ENCODE results near the gene TREML2.

TREML2 gene

DNA sequence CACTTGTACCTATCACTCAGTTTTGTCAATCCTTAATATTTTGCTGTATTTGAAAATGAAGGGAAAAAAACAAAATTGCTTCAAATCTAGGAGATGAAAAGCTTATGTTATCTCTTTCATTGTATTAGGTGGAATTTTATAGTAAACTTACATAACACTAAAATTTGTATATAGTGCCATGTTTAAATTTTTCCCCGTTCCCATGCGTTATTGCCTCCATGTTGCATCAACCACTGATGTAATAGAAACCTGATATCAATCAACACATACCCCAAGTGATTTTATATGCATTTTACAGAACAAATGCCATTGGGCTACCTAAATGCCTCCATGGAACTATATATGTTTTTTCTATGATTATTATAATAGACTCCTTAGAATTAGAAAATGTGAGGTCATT lies 23.3 kb downstream of the TREML2 start:
- H3K4me3 ChIP-seq (replicated peaks; ENCODE audit: insufficient read depth, low read length) = no peak overlapping the region
- H3K27ac ChIP-seq (replicated peaks) = no peak overlapping the region
- no peaks in the 10 kb centered on the region for H3K27me3 ChIP-seq (ENCODE audit: insufficient read depth, poor library complexity, severe bottlenecking)
- TF ChIP-seq GABPA (IDR thresholded peaks at IDR 0.05; ENCODE audit: low read depth) (no peak), SPI1 (IDR thresholded peaks at IDR 0.05; ENCODE audit: borderline replicate concordance, low read depth) (no peak), POLR2AphosphoS5 (IDR thresholded peaks at IDR 0.05; ENCODE audit: low read depth) (no peak)
- TF ChIP-seq, protein P1, sequence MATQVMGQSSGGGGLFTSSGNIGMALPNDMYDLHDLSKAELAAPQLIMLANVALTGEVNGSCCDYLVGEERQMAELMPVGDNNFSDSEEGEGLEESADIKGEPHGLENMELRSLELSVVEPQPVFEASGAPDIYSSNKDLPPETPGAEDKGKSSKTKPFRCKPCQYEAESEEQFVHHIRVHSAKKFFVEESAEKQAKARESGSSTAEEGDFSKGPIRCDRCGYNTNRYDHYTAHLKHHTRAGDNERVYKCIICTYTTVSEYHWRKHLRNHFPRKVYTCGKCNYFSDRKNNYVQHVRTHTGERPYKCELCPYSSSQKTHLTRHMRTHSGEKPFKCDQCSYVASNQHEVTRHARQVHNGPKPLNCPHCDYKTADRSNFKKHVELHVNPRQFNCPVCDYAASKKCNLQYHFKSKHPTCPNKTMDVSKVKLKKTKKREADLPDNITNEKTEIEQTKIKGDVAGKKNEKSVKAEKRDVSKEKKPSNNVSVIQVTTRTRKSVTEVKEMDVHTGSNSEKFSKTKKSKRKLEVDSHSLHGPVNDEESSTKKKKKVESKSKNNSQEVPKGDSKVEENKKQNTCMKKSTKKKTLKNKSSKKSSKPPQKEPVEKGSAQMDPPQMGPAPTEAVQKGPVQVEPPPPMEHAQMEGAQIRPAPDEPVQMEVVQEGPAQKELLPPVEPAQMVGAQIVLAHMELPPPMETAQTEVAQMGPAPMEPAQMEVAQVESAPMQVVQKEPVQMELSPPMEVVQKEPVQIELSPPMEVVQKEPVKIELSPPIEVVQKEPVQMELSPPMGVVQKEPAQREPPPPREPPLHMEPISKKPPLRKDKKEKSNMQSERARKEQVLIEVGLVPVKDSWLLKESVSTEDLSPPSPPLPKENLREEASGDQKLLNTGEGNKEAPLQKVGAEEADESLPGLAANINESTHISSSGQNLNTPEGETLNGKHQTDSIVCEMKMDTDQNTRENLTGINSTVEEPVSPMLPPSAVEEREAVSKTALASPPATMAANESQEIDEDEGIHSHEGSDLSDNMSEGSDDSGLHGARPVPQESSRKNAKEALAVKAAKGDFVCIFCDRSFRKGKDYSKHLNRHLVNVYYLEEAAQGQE (IDR thresholded peaks at IDR 0.05; ENCODE audit: insufficient replicate concordance, low read depth) = no peak
- TF ChIP-seq, protein P2, sequence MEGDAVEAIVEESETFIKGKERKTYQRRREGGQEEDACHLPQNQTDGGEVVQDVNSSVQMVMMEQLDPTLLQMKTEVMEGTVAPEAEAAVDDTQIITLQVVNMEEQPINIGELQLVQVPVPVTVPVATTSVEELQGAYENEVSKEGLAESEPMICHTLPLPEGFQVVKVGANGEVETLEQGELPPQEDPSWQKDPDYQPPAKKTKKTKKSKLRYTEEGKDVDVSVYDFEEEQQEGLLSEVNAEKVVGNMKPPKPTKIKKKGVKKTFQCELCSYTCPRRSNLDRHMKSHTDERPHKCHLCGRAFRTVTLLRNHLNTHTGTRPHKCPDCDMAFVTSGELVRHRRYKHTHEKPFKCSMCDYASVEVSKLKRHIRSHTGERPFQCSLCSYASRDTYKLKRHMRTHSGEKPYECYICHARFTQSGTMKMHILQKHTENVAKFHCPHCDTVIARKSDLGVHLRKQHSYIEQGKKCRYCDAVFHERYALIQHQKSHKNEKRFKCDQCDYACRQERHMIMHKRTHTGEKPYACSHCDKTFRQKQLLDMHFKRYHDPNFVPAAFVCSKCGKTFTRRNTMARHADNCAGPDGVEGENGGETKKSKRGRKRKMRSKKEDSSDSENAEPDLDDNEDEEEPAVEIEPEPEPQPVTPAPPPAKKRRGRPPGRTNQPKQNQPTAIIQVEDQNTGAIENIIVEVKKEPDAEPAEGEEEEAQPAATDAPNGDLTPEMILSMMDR (IDR thresholded peaks at IDR 0.05; ENCODE audit: insufficient read depth, low read length) = no peak
- DNase-seq (ENCODE audit: low read depth in 1 of 2, low spot score in 1 of 2) = no peak

DNA sequence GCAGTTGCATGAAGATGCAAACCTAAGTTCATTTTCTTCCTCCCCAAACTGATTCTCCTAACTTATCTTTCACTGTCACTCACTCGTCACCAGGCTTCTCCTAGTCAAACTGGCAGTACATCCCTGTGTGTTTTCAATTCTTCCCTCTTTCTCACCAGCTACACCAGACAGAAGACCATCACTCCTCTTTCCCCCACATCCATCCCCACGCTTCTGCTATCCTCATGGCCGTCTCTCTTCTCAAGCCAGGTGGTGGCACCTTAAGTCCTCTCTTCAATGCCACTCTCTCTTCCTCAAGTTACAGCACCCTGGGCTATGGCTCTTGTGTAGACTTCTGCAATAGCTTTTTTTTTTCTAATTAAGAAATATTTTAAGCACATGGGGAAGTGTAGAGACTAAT lies 23.7 kb downstream of the TREML2 start:
- Histone ChIP-seq H3K4me3 (replicated peaks; ENCODE audit: insufficient read depth, low read length) (no peak overlapping the region), H3K27ac (replicated peaks) (no peak overlapping the region), H3K27me3 (ENCODE audit: insufficient read depth, poor library complexity, severe bottlenecking) (no peaks in the 10 kb centered on the region)
- DNase-seq (ENCODE audit: low read depth in 1 of 2, low spot score in 1 of 2) = no peak
- TF ChIP-seq, protein P2 (IDR thresholded peaks at IDR 0.05; ENCODE audit: insufficient read depth, low read length) = no peak
- no peak for TF ChIP-seq POLR2AphosphoS5 (IDR thresholded peaks at IDR 0.05; ENCODE audit: low read depth)
- no peak for TF ChIP-seq GABPA (IDR thresholded peaks at IDR 0.05; ENCODE audit: low read depth)
- TF ChIP-seq, protein P1 (IDR thresholded peaks at IDR 0.05; ENCODE audit: insufficient replicate concordance, low read depth) = no peak
- no peak for TF ChIP-seq SPI1 (IDR thresholded peaks at IDR 0.05; ENCODE audit: borderline replicate concordance, low read depth)

DNA sequence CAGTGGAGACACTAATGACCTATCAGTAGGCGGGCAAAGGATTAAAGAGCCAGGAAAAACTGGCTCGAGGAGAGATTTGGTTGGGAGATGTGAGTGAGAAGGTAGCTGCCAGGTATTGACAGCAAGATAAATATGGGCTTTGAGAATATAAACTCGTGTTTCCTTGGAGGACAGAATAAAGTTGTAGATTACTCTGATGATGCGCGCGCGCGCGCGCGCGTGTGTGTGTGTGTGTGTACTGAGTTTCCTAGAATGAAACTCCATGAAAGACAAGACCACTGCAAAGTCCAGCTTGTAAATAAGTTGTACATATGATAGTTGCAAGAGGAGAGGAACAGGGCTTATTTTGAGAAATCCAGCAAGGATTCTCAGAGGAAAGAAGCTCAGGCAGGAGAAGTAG lies 24.8 kb downstream of the TREML2 start:
- TF ChIP-seq GABPA (IDR thresholded peaks at IDR 0.05; ENCODE audit: low read depth) (no peak), POLR2AphosphoS5 (IDR thresholded peaks at IDR 0.05; ENCODE audit: low read depth) (no peak), SPI1 (IDR thresholded peaks at IDR 0.05; ENCODE audit: borderline replicate concordance, low read depth) (no peak)
- TF ChIP-seq, protein P2 (IDR thresholded peaks at IDR 0.05; ENCODE audit: insufficient read depth, low read length) = no peak
- TF ChIP-seq, protein P1 (IDR thresholded peaks at IDR 0.05; ENCODE audit: insufficient replicate concordance, low read depth) = no peak
- no peaks in the 10 kb centered on the region for H3K27me3 ChIP-seq (ENCODE audit: insufficient read depth, poor library complexity, severe bottlenecking)
- H3K27ac ChIP-seq (replicated peaks) = no peak overlapping the region
- H3K4me3 ChIP-seq (replicated peaks; ENCODE audit: insufficient read depth, low read length) = no peak overlapping the region
- DNase-seq (ENCODE audit: low read depth in 1 of 2, low spot score in 1 of 2) = no peak
